HUES48 (cell line): Measurements from ENCODE around the gene SNX1.
A peak's percentile ranks its signal among the peaks of the same experiment; 100 is the strongest.

Experiments
- H3K27ac ChIP-seq: one replicate; pipeline ENCODE4 v1.7.0; 2013; ENCODE audit warnings: low read depth, low read length, inconsistent platforms
- H3K27me3 ChIP-seq: 2 replicates; pipeline ENCODE4 v1.6.1; 2013; ENCODE audit warnings: mild to moderate bottlenecking, low read length; ENCODE audit not compliant: control insufficient read depth, insufficient read depth
- H3K36me3 ChIP-seq: 2 replicates; pipeline ENCODE4 v1.6.1; 2013; ENCODE audit warnings: low read length; ENCODE audit not compliant: control insufficient read depth, insufficient read depth
- H3K4me1 ChIP-seq: 2 replicates; pipeline ENCODE4 v1.6.1; 2013; ENCODE audit warnings: mild to moderate bottlenecking, low read length; ENCODE audit not compliant: control insufficient read depth, insufficient read depth
- H3K4me3 ChIP-seq: 2 replicates; pipeline ENCODE4 v1.5.1; 2013; ENCODE audit warnings: mild to moderate bottlenecking, low read depth, low read length
- H3K9ac ChIP-seq: 2 replicates; pipeline ENCODE4 v1.6.1; 2013; ENCODE audit warnings: mild to moderate bottlenecking, low read depth, low read length, moderate library complexity
- H3K9me3 ChIP-seq: 2 replicates; pipeline ENCODE4 v1.6.1; 2013; ENCODE audit warnings: low read length; ENCODE audit not compliant: control insufficient read depth, insufficient read depth

Gene SNX1

DNA sequence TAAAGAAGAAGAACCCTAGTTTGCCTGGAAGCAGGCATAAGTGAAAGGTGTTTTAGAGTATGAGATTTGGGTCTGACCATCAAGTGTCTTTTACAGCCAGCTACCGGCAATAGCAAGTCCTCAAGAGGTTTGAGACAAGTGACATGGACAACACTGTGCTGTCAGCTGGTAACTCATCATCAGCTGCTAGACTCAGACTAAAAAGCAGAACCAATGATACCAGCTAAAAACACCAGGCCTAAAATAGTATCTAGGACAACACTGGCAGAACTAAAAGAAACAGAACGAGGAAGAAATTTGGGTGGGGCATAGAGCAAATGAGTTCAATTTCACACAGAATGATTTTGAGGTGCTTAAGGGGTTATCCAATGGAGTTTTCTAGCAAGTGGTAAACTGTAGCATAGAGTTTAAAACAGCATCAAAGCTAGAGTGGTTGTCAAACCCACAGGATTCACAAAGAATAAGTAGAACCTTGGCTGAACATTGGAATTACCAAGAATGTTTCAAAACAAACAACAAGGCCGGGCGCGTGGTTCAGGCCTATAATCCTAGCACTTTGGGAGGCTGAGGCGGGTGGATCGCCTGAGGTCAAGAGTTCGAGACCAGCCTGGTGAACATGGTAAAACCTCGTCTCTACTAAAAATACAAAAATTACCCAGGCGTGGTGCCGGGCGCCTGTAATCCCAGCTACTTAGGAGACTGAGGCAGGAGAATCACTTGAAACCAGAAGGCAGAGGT, 6.1 kb upstream of the SNX1 start:
- Histone ChIP-seq H3K36me3 (peaks cover 28% of the 10 kb centered on the region), H3K4me1 (peaks cover 3% of the 10 kb centered on the region; the same call in 1 of the 2 replicates), H3K9ac (no peak overlapping the region), H3K9me3 (no peaks in the 10 kb centered on the region), H3K27me3 (no peaks in the 10 kb centered on the region), H3K4me3 (no peak overlapping the region), H3K27ac (no peak overlapping the region)

DNA sequence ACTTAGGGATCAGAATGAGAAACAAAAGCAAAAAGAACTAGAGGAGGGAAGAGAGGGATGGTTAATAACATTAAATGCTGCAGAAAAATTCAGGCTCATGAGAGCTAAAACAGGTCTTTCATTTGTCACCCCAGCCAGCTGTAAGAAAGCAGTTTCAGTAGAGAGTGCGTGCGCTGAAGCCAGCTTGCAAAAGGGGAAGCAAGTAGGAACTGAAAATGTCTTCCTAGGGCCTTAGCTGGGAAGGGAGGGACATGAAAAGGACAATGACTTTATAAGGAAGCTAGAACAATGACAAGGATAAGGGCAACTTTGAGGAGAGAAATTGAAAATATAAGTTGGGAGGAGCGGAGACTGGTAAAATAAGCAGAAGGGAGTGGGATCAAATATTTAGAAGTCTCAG, 5.3 kb upstream of the SNX1 start:
- H3K9me3 ChIP-seq = no peaks in the 10 kb centered on the region
- H3K4me1 ChIP-seq = peaks cover 3% of the 10 kb centered on the region
- no peak overlapping the region for H3K9ac ChIP-seq
- H3K27me3 ChIP-seq = no peaks in the 10 kb centered on the region
- H3K27ac ChIP-seq = no peak overlapping the region
- peaks cover 25% of the 10 kb centered on the region for H3K36me3 ChIP-seq
- H3K4me3 ChIP-seq = no peak overlapping the region

DNA sequence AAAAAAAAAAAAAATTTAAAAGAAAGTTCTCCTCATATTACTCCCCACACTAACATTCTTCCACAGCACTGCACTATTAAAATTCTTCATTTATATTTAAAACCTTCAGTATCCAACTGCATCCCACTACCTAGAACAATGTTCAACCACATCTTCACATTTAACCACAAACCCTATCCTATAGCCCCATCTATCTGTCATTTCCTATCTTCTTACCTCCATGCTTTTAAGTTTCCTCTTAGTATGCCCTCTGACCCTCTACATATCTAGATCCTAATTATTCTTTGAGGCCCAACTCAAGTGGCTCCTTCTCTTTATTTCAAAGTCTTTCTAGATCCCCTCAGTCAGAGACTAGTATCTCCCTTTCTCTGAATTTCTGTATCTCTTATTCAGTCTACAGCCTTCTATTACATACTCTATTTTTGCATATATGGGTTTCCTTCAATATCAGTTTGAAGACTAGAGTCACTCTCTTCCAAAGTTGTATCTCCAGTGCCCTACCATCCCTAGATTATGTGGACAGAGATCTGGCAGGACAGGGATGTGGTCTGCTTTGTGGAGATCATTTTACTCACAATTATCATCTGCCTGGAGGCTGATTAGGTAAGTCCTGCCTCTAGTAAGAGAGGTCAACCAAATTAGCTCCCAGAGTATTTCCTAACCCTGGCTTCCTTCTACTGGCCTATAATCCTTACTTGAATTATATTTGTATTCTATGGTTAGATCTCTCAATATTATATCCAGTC, 3.5 kb upstream of the SNX1 start:
- Histone ChIP-seq H3K9me3 (no peaks in the 10 kb centered on the region), H3K4me1 (peaks cover 11% of the 10 kb centered on the region), H3K27me3 (no peaks in the 10 kb centered on the region), H3K9ac (no peak overlapping the region), H3K36me3 (peaks cover 25% of the 10 kb centered on the region), H3K27ac (no peak overlapping the region), H3K4me3 (peak overlapping the region; percentile 93)

DNA sequence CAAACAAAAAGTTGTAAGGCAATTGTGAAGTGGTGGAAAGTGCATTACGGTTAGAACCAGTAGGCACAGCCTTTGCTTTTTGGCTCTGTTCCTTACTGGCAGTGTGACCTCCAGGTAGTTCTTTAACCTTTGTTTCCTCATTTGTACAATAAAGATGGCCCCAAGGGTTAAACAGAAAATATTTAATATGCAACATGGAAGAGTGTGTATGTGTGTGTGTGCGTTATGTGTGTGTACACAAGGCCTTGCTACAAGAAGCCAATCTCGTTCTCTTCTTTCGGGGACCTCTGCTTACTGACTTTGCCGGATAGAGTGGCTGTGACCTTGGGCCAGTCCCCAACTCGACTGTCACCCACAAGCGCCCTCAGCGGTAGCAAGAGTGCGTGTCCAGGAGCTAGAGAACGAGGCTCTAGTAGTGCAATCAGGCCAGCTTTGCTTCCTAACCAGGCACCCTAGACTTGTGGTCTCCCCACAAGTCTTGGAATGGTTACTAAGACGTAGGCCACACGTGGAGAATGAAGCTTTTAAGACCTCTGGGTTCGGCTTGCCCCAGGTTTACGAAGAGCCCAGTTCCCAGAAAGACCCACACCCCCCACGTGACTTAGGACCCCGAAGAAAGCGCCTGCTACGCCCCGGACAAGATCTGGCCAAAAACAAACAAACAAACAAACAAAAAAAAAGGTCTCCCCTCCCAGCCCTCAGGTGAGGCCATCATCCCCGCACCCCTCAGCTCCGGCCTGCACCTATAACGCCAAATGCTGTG, 2.7 kb upstream of the SNX1 start:
- H3K9ac ChIP-seq = peak overlapping the region; percentile 74
- H3K27ac ChIP-seq = peak overlapping the region; percentile 81
- no peaks in the 10 kb centered on the region for H3K27me3 ChIP-seq
- H3K36me3 ChIP-seq = peaks cover 18% of the 10 kb centered on the region
- H3K4me1 ChIP-seq = peaks cover 15% of the 10 kb centered on the region
- H3K4me3 ChIP-seq = peak overlapping the region; percentile 93
- H3K9me3 ChIP-seq = no peaks in the 10 kb centered on the region

DNA sequence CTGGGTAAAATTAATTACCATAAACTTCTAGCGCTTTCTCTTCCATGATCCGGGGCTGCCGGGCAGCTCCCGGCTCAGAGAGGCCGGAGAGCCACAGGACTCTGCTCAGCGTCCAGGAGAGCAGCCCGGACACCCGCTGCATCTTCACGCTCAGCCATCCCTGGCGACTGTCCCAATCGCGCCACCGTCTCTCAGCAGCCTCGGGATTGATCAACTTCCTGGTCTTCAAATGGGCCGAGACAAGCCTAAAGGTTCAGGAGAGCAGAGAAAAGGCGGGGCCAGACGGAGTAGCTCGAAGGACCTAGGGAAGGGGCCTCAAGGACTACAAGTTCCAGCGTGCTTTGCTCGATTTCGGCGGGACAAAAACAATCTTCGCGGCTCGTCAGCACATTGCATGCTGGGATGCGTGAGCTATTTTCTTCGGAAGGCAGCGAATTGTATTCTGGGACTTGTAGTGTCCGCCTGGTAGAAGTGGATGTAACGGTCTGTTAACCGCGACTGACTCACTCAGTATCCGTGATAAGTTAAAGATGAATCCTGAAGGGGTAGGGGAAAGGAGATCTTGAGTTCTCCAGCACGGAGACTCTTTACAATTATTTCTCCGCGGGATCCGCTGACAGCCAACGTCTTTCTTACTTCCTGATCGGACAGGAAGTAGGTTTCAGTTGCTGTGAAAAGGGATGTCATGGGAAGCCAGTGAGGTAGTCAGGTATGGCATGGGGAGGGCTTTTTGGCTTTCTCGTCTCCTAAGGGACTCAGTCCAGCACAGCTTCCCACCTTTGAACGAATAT, 2.0 kb upstream of the SNX1 start, which contains the start of gene CIAO2A:
TSS of gene CIAO2A (minus strand) at position 212 of the 791 bp plus-strand sequence. CDS start at position 142, 70 bp downstream.
- H3K4me1 ChIP-seq = peaks cover 15% of the 10 kb centered on the region
- no peaks in the 10 kb centered on the region for H3K27me3 ChIP-seq
- peak within 1 kb of the TSS; percentile 93 for H3K4me3 ChIP-seq

DNA sequence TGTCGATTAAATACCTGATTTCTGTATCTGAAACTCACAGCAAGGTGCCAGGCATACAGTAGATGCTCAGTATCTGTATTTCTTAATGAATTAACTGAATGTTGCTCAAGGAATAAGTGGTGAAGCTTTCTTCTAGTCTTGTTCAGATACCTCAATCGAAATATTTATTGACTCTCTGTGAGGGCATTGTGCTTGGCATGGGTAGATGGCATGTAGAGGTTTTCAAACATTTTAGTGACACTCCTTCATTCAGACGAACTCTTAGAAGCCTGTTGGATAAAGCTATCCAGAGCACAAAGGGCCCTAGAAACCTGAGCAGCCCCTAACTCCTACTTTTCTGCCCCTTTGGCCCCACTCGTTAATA, 369 bp upstream of the SNX1 start:
- no peak overlapping the region for H3K27ac ChIP-seq
- no peak overlapping the region for H3K9ac ChIP-seq
- peaks cover 15% of the 10 kb centered on the region for H3K4me1 ChIP-seq

More for the DNA sequence above, 2.0 kb upstream of the SNX1 start, which contains the start of gene CIAO2A:
- Histone ChIP-seq H3K27ac (peak within 1 kb of the TSS; percentile 81), H3K9ac (peak within 1 kb of the TSS; percentile 74), H3K9me3 (no peaks in the 10 kb centered on the region), H3K36me3 (peaks cover 10% of the 10 kb centered on the region)

DNA sequence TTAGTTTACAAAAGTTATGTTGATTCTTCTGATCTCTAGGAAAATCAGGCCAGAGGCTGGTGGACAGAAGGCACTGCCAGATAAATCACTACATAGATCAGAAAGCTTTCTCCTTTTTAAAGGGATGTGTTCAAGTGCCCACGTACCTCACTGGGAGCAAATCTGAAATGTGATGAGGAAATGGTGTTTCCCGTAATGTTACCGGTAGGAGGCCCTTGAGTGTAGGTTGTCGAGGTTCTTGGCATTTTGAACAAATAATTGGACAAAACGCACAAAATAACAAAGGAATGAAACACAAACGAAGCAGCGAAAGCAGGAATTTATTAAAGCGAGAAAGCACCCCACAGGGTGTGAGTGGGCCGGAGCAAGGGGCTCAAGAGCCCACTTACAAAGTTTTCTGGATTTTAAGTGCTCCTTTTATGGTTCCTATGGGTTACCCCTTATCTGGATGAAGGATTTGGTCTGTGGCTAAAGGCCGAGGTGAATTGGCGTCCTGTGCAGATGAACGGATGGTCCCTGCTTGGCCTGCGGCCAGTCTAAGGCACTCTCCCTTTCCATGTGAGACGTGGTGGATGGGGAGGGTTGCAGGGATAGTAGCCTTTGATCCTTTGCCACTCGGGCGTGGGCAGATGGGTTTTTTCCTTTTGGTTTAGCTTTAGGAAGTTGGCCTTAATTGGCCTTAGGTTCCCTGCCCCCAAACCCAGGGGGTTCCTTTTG, 1.0 kb downstream of the SNX1 start:
- H3K27me3 ChIP-seq = no peaks in the 10 kb centered on the region
- H3K4me3 ChIP-seq = peak overlapping the region; percentile 86
- peaks cover 15% of the 10 kb centered on the region for H3K4me1 ChIP-seq
- no peaks in the 10 kb centered on the region for H3K36me3 ChIP-seq
- no peak overlapping the region for H3K9ac ChIP-seq
- peak overlapping the region; percentile 70 for H3K27ac ChIP-seq
- no peaks in the 10 kb centered on the region for H3K9me3 ChIP-seq

More for the DNA sequence above, 369 bp upstream of the SNX1 start:
- no peaks in the 10 kb centered on the region for H3K36me3 ChIP-seq
- H3K9me3 ChIP-seq = no peaks in the 10 kb centered on the region
- H3K4me3 ChIP-seq = peak overlapping the region; percentile 86
- no peaks in the 10 kb centered on the region for H3K27me3 ChIP-seq

DNA sequence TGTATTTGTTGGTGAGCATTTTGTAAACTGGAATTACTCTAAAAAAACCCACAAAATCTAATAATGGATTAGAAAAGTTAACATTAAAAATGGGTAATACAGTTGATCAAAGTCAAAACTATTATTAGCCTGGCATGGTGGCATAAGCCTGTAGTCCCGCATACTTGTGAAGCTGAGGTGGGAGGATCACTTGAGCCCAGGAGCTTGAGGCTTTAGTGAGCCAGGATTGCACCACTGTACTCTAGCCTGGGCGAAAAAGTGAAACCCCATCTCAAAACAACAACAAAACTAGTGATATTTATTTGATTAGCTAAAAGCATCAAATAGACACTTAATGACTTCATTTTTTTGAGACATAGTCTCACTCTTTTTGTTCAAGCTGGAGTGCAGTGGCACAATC, 3.6 kb downstream of the SNX1 start:
- Histone ChIP-seq H3K27me3 (no peaks in the 10 kb centered on the region), H3K4me3 (no peak overlapping the region), H3K27ac (no peak overlapping the region), H3K9me3 (no peaks in the 10 kb centered on the region), H3K9ac (no peak overlapping the region), H3K4me1 (peaks cover 12% of the 10 kb centered on the region), H3K36me3 (no peaks in the 10 kb centered on the region)

DNA sequence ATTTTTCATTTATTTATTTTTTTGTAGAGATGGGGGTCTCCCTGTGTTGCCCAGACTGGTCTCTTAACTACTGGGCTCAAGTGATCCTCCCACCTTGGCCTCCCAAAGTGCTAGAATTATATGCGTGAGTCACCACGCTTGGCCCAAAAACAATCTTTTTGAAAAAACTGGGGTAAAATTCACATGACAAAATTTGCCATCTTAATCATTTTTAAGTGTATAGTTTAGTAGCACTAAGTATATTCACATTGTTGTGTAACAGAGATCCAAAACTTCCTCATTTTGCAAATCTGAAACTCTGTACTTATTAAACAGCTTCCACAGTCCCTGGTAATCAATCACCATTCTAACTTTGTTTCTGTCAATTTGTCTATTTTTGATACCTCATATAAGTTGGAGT, 5.2 kb downstream of the SNX1 start:
- H3K27me3 ChIP-seq = no peaks in the 10 kb centered on the region
- no peak overlapping the region for H3K9ac ChIP-seq
- no peaks in the 10 kb centered on the region for H3K9me3 ChIP-seq
- no peak overlapping the region for H3K4me3 ChIP-seq
- H3K4me1 ChIP-seq = peaks cover 12% of the 10 kb centered on the region
- H3K27ac ChIP-seq = no peak overlapping the region
- H3K36me3 ChIP-seq = no peaks in the 10 kb centered on the region

DNA sequence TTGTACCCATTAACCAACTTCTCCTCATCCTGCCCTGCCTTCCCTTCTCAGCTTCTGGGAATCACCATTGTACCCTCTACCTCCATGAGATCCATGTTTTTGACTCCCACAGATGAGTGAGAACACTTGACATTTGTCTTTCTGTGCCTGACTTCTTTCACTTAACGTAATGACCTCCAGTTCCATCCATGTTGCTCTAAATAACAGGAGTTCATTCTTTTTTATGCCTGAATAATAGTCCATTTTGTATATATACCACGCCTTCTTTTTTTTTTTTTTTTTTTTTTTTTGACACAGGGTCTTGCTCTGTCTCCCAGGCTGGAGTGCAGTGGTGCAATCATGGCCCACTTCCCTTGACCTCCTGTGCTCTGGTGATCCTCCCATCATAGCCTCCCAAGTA, 6.7 kb downstream of the SNX1 start:
- no peak overlapping the region for H3K4me3 ChIP-seq
- no peaks in the 10 kb centered on the region for H3K27me3 ChIP-seq
- H3K4me1 ChIP-seq = peaks cover 1% of the 10 kb centered on the region; the same call in 1 of the 2 replicates
- H3K9me3 ChIP-seq = no peaks in the 10 kb centered on the region
- no peak overlapping the region for H3K9ac ChIP-seq
- no peak overlapping the region for H3K27ac ChIP-seq
- no peaks in the 10 kb centered on the region for H3K36me3 ChIP-seq
